Right renal cortex interstitium (tissue), 3 donors: ENCODE data around the gene USP49. TPM values are rescaled to one million over a fixed set of nuclear protein-coding genes. Genes with fewer than 3 reads are reported as not detected.

Source experiments
- DNase-seq, 3 donors: peaks; one replicate each; pipeline ENCODE4 v3.0.0-alpha.2; 2013; ENCODE audit warnings: low read depth in 3 of 3, low spot score in 2 of 3
- polyA plus RNA-seq, 3 donors: library from polyadenylated mRNA; unstranded; fragments of 120-200 nt; gene quantifications; one replicate each; pipeline ENCODE4 v1.2.1, GENCODE V29; 2013; ENCODE audit not compliant: insufficient read length in 3 of 3

Gene USP49
- polyA plus RNA-seq, 3 donors = 10.9 to 12.9 (median 11.4) TPM

DNA sequence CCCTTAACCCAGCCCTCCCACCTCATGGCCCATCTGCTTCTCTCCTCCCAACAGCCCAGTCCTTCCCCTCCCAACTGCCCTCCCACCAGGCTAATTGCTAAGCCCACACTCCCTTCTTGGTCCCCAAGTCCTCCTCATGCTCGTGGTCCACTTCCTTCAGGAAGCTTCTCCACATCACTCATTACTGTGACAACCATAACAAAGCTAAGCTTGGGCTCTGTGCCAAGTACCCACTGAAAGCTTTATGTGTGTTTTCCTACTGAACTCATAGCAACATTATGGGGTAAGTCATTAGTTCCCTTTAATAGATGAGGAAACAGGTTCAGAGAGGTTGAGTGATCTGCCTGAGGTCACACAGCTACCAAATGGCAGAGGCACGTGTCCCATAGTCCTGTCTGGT lies 131.7 kb downstream of the USP49 start:
- no peak for DNase-seq

DNA sequence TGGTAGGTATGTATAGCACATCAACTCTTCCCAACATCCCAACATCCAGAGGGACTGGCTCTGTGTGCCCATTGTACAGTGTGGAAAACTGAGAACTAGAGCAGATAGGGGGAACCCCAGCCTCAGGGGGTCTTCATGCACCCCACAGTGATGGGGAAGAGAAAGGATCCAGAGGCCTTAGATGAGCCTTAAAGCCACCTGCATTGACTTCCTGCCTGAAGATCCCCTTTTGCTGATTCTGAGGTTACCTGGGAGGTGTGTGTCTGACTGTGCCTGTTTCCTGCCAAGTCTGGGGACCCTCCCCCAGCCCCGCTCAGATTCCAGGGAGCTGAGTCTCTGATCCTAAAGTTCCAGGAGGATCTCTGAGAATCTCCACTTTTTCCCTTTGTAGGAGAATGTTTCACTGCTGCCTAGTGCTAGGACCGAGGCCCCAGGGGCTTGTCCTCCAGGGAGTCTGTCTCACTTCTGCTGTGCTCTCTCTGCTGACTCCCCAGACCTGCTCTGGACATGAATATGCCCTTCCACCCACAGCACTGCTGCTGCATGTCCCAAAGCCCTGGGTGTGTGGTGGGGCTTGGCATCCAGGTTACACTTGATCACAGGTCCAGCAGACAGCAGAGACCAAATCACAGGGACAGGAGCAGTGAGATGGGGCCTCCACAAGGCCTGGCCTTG lies 135.1 kb downstream of the USP49 start:
- no peak for DNase-seq

DNA sequence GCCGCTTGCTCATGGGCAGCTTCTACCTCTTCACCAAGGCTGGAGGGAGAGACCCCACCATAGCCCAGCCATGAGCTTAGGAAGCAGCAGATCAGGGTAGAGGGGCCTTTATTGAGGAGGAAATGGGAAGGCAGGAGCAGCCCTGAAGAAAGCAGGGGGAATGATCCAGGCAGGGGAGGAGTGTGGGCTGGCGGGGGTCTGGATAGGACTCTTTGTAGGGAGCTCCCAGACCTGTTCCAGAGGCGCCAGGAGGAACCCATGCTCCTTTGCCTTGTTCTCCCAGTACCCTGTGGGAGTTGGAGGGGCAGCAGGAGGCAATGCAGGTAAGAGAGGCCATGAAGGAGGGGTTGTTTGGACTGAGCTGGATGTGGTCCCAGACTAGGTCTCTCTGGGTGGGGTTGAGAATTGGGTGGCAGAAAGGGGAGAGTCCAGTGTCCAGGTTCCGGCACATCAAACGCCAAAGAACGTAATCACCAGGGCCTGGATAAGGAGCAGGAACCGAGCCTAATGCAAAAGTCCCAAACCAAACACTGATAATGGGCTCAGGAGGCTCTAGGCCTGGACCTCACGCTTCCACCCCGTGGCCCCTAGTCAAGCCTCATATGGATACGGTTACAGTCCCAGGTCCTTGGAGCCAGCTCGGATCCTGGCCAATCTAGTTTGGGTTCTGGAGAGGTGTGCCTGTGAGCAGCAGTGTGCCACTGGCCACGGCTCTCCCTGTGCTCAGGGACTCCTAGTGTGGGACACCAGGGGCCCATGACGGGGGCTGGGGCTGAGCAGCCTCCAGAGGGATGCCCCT lies 135.9 kb downstream of the USP49 start:
- no peak for DNase-seq

DNA sequence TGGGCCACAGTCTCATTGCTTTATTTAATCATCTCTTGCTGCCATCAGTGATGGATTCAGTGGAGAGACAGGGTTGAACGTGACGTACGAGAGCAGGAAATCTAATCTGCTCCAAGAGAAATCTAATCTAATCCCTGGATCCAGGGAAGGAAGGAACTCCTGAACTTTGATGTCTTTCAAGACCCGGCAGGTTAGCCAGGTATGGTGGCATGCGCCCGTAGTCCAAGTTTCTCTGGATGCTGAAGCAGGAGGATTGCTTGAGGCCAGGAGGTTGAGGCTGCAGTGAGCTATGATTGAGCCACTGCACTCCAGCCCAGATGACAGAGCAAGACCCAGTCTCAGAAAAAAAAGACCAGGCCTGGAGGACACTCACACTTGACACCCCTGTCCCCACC lies 136.5 kb downstream of the USP49 start:
- DNase-seq = no peak

DNA sequence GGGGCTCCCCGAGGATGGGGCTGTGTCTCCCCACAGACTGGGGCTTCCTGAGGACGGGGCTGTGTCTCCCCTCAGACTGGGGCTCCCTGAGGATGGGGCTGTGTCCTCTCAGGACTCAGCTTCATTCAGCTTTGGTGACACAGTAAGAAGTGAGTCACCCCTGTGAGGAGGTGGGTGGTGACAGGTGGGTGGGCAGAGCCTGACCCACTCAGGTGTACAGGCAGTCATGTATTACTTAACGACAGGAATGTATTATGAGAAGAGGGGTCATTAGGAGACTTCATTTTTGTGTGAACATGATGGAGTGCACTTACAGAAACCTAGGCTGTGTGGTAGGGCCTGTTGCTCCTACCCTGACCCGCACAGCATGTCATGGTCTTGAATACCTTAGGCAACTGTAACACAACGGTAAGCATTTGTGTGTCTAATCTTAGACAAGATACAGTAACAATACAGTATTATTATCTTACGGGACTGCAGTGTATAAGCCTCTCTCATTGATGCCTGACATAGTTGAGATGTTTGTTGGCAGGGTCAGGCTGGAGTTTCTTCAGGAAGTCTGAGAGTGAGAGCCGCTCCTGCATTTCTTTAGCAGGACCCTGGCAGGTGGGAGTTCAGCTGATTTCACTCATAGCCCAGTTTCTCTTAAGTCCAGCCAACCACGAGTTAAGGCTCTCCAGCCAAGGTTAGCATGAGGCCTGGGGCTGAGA lies 137.1 kb downstream of the USP49 start:
- DNase-seq = no peak

DNA sequence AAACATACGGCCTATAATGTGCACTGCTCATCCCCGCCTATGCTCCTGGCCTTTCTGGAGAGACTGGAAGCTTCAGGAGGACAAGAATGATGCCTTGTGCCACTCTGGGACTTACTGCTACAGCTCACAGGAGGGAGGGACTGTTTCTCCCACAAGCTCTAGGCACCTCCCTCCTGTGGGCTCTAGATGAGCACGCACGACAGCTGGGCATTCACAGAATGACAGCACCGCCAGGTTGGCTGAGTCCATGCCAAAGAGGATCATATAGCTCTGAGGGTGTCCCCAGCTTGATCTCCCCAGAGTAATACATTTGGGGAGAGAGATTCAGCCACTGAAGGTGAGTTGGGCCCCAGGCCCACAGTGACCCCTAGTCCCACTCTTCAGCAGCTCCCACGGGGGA lies 137.9 kb downstream of the USP49 start:
- DNase-seq = no peak

DNA sequence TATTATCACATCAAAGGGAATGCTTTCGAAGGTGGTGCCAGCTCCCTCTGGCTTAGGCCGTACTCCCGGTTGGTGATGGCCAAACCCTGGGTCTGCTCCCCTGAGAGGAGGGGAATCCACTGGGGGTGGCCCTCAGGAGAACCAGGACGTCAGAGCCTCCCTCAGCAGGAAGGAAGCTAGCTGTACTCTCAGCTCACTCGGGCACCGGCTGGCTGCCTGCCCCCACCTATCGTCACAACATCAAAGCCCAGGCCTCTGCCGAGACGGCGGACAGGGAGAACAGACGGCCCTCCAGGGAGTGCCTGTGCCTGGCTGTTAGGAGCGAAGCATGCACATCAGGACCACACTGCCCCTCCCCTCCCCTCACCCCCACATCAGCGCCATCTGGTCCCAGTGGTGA lies 138.8 kb downstream of the USP49 start:
- DNase-seq = no peak

DNA sequence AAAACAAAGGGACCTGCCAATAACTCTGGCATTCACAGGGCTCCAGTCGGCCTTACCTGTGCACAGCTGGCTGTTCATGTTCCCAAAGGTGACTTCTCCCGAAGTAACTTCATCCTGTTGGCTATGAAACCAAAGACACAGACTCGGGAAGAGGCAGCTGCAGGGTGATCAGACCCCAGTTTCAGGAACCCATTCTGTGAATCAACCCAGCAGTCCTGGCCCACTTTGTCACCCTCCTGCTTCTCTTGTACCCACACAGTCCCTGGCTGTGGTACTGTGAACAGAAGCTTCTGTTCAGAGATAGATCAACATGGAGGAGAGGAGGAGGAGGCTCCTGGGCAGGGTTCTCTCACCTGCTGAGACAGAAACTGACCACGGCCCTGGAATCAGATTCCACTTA lies 139.3 kb downstream of the USP49 start:
- no peak for DNase-seq

DNA sequence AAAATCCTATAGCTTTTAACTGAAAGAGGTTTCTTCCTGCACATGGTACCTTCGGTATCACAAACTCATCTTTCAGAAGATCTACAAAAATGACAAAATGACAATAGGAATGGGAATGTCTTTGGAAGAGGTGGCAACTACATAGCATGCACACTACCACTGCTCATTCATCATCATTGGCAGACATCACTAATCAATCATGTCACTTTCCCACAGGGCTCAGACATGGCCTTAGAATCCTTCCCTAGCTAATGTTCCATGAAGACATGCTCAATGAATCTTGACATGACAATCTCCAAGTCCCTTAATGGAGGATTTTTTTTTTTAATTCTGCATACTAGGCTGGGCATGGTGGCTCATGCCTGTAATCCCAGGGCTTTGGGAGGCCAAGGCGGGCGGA lies 144.8 kb downstream of the USP49 start:
- DNase-seq = no peak

DNA sequence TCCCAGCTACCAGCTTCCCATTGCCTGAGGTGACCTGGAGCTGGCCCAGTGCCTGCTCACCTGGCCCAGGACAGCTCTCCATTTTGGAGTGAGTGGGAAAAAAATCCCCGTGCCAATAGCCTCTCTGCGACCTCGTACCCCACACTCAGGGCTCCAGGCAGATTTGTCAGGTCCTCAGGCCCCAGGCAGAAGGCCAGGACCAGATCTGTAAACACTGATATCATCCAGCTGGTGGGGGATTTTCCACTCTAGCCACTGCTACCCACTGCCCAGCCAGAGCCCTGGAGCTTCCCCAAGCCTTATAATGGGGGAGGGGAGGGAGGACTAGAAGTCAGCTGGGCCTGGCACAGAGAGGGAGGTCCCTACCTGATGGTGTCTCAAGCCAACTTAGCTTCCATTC lies 146.6 kb downstream of the USP49 start:
- no peak for DNase-seq

DNA sequence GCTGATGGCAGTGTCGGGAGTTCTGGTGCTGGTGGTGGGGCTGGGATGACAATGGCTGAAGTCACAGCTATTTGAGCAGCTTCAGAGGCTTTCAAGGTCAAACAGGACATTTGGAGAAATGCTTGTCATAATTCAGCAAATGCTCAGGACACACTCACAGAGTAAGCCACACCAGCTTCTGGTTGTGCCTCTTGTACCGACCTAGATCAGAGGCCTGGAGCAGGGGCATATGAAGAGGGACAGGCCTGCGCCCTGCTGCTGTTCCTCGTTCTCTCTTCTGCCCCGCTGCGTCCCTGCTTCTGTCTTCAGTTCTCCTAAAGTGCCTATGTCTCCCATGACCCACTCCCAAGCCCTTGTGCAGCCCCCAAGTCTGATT lies 147.1 kb downstream of the USP49 start:
- no peak for DNase-seq

DNA sequence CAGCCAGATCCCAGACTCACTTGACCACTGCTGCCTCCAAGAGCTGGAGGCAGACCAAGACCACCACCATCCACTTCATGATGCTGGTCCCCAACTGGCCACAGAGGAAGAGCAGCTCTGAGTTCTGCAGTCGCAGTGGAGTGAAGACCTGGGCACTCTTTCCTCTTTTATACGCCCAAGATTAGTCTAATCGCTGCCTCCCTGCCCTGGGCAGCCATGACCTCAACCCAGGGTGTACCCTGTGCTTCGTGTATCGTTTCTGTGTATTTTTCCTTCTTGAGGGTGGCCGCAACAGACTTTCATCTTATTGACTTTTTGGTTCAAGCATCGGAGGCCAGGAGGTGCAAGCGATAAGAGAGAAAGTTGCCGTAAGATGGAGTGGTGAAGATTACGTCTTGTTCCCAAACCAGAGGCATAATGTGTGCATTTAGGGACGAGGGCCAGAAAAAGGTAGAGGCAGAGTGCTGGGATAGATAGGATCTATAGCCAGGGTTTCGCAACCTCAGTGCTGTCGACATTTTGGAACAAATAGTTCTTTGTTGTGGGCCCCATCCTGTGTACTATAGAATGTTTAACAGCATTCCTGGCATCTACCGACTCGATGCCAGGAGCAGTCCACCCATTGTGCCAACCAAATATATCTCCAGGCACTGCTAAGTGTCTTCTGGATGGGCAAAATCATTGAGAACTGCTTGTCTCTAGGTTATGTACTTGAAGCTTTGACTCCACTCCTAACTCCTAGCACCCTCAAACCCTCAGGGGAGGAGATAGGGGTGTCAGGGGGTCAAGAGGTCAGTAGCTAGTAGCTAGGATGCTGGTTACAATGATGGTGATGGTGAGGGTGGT lies 147.7 kb downstream of the USP49 start, which contains the start of gene PGC:
Gene PGC, minus strand, starts transcription at position 142 of the 846 bp plus-strand sequence. Its CDS starts 63 bp downstream, at position 79.
- no peak for DNase-seq

DNA sequence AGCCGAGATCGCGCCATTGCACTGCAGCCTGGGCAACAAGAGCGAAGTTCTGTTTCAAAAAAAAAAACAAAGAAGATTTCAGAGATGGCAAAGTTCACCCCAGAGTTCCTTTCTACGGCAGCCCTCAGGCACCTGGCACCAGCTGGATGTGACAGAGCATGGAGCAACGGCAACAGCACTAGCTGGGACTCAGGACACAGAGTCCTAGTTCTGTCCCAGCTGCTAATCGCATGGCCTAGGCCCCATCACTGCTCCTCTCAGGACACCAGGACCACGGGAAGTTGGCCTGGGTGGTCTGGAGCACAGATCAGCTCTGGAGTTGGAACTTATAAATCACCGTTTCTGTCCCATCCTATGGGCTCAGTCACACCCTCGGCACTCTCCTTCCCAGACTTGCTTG lies 149.1 kb downstream of the USP49 start:
- DNase-seq = no peak

DNA sequence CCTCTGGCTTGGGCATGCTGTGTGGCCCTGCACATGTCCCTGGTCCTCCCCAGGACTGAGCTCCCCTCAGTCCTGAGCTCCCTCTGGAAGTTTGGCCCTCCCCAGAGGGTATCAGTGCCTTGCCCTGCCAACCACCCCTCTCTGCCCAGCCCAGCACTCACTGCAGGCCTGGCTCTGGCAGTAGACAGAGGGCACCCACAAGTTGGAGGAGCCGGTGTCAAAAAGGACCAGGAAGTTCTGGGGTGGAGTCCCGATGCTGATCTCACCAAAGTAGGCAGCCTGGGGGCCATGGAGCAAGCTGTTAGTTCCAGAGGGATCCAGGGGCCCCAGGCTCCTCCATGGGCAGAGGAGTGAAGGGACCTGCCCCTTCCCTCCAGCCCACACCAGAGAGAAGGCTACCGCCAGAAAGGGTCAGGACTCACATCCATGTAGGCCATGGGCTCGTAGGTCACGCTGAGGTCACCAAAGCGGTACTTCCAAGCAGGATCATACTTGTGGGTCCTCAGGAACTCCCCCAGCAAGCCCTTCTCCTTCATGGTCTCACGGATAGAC lies 150.9 kb downstream of the USP49 start:
- no peak for DNase-seq

DNA sequence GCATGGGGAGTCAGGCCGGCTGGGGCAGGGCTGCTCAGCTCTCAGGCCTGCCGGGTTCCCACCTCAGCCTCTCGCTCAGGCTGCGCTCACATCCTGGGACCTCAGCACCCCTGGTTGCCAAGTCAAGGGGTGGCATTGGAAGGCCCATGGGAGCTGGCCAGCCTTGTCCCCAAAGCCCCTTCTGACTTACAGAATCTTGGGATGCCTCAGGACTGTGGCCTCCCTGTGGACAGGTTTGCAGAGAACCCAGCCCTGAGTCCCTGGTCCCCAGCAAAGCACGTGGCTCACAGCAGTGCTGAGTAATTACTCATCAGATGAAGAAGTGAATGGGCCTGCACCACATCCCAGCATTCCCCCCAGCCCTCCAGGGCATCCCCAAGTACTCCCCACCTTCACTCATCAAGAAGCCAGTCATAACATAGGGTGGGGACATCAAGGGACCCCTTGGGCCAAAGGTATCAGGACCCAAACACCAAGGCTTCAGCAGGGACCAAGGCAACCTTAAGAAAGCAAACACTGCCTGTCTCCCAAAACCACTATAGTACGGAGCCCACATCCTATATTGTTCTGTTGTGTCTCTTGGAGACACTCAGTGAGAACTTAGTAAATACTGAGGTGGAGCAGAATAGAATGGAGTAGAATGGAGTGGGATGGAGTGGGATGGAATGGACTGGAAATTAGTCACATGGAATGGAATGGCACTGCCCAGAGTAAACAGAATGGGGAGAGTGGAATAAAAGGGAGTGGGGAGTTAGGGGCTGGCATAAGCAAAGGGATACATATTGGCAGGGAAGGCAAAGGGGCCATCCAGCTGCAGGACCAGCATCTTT lies 151.6 kb downstream of the USP49 start:
- DNase-seq = no peak

DNA sequence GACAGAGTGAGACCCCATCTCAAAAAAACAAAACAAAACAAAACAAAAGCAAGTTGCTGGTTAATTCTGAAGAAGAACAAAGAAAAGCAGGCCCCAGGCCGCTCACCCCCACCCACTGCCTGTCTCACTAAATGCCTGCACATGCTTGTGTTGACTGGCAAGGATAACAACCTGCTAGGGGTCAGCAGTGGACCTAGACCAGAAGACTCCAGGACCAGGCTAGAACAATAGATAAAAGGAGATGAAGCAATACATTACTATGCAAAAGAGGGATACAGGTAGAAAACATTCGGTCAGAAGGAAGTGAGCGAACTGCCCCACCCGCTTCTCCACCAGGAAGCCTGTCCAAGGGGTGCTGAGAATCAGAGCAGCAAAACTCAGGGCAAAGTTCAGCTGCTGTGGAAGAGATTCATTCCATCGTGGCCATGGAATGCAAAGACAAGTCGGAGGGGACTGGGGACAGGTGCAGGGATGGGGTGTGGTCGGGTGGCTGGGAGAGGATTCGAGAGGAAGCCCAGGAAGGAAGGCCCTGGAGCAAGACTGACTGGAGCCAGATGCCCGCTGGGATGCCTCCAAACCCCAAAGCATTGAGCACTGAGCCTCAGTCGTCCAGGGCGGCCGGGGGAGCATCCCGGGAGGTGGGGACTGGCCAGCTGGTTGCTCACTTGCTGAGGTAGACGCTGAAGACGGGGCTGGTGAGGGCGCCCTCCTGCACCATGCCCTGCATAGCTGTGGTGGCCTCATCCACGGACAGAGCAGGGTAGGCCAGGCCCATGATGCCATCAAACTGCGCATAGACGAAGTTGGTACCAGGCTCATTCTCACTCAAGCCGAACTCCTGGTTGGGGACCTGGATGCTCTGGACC lies 153.3 kb downstream of the USP49 start:
- no peak for DNase-seq

DNA sequence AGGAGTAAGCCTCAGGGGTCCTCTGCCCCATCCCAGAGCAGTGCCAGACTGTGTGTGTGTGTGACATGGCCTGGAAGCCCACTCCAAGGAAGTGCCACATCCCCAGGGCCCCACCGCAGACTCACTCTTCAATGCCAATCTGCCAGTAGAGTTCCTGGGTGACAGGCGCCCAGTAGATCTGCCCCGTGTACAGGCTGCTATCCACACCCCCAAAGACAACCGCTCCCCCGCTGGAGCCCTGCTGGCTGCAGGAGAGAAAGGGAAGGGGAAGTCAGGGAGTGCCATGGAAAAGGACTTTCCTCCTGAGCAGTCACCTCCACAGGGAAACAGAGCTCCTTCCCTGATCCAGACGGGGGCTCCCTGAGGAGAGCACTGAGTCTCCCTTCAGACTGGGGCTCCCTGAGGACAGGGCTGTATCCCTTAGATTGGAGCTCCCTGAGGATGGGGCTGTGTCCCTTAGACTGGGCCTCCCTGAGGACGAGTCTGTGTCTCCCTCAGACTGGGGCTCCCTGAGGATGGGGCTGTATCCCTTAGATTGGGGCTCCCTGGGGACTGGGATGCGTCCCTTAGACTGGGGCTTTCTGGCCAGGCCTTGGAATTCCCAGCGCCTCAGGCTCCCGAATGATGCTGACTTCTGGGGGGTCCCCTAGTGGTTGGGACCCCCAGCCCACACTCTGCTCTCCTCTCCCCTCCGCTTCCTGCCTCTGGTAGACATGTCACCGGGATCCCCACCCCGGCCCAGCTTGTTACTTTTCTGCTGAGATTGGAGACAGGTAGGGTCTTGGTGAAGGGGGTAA lies 154.6 kb downstream of the USP49 start:
- no peak for DNase-seq
